Stimulated activated memory B cell treated with anti-CD40 and anti-IgM and Interleukin-4, amounts not matched to agents 10 μg/mL and 1 μg/mL and 100 μg/mL, for 72 hours (primary cell): ENCODE results near the gene NTNG2.

Experiments
- ATAC-seq: fragments of 150-1000 bp; cut with Tn5 transposase; 2 replicates; pipeline ENCODE4 v1.10.0; 2021
- H3K27ac Mint-ChIP-seq: one replicate; pipeline ENCODE4 v1.8.0; 2022; ENCODE audit warnings: mild to moderate bottlenecking, mixed read lengths
- H3K27me3 Mint-ChIP-seq: one replicate; pipeline ENCODE4 v1.8.0; 2022; ENCODE audit warnings: mixed read lengths
- H3K36me3 Mint-ChIP-seq: one replicate; pipeline ENCODE4 v1.8.0; 2022; ENCODE audit warnings: mixed read lengths
- H3K4me1 Mint-ChIP-seq: one replicate; pipeline ENCODE4 v1.8.0; 2022; ENCODE audit warnings: mixed read lengths
- H3K4me3 Mint-ChIP-seq: one replicate; pipeline ENCODE4 v1.8.0; 2022; ENCODE audit warnings: mild to moderate bottlenecking, moderate library complexity, mixed read lengths
- H3K9me3 Mint-ChIP-seq: one replicate; pipeline ENCODE4 v1.8.0; 2022; ENCODE audit warnings: mixed read lengths

NTNG2 gene

DNA sequence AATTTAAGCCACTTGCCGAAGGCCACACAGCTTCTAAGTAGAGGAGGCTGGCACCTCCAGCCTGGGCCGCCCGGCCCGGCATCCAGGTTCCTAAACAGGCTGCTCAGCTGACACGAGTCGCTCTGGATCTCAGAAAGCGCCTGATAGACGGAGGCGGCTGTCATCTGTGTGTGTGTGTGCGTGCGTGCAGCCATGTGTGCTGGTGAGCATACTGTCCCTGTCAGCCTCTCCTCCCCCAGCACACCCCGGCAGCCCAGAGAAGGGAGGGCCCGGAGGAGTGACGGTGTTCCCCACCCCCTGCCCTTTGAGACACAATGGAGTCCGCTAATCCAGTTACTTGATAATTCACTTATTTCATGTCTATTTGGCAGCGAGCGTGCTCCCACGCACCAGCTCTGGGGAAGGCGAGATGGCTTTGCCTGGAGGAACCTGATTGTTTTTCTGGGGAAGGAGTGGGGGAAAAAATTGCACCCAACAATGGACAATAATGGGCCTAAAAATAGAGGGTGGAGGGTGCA is 20.0 kb downstream of the NTNG2 start:
- Mint-ChIP-seq H3K4me1 (peaks cover 14% of the 10 kb centered on the region), H3K36me3 (no peaks in the 10 kb centered on the region), H3K9me3 (no peaks in the 10 kb centered on the region), H3K4me3 (no peak overlapping the region), H3K27ac (no peak overlapping the region), H3K27me3 (peaks cover 90% of the 10 kb centered on the region)
- ATAC-seq: no peak

- ATAC-seq: no peak
- no peak overlapping the region for H3K4me3 Mint-ChIP-seq
- no peak overlapping the region for H3K27ac Mint-ChIP-seq
- H3K27me3 Mint-ChIP-seq: peaks cover 97% of the 10 kb centered on the region
- H3K9me3 Mint-ChIP-seq: no peaks in the 10 kb centered on the region
- peaks cover 14% of the 10 kb centered on the region for H3K4me1 Mint-ChIP-seq
- H3K36me3 Mint-ChIP-seq: no peaks in the 10 kb centered on the region
Observed at GRCh38 chr9:132182314-132183091, 20.6 kb downstream of the NTNG2 start.

- Mint-ChIP-seq H3K27me3 (peaks cover 99% of the 10 kb centered on the region), H3K9me3 (no peaks in the 10 kb centered on the region), H3K4me1 (peaks cover 14% of the 10 kb centered on the region), H3K36me3 (no peaks in the 10 kb centered on the region), H3K4me3 (no peak overlapping the region), H3K27ac (no peak overlapping the region)
- no peak for ATAC-seq
Observed at GRCh38 chr9:132183134-132183533, 21.3 kb downstream of the NTNG2 start.

GRCh38 chr9:132183715-132184114 is 21.9 kb downstream of the NTNG2 start:
- H3K9me3 Mint-ChIP-seq: no peaks in the 10 kb centered on the region
- H3K36me3 Mint-ChIP-seq: no peaks in the 10 kb centered on the region
- no peak overlapping the region for H3K27ac Mint-ChIP-seq
- no peak overlapping the region for H3K4me3 Mint-ChIP-seq
- no peak for ATAC-seq
- peaks cover 99% of the 10 kb centered on the region for H3K27me3 Mint-ChIP-seq
- peaks cover 14% of the 10 kb centered on the region for H3K4me1 Mint-ChIP-seq

DNA sequence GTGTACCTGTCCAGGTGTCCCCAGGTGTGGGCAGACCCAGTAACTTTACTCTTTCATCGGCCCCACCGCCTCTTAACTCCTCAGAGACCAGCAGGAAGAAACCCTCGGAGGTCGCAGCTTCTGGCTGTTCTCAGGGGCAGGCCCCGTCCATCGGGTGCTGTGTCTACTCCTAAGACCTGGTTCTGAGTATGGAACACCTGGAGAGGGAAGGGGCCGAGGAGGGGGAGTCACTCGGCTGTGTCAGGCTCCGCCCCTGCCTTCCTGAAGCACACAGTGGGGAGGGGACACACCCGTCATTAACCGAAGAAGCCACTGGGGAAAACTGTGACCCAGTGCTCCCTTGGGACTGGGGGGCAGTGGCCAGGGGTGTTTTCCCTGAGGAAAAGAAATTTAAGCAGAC is 22.3 kb downstream of the NTNG2 start:
- H3K27ac Mint-ChIP-seq: no peak overlapping the region
- ATAC-seq: no peak
- H3K4me3 Mint-ChIP-seq: no peak overlapping the region
- H3K4me1 Mint-ChIP-seq: peaks cover 14% of the 10 kb centered on the region
- H3K27me3 Mint-ChIP-seq: peaks cover 99% of the 10 kb centered on the region
- H3K36me3 Mint-ChIP-seq: no peaks in the 10 kb centered on the region
- H3K9me3 Mint-ChIP-seq: no peaks in the 10 kb centered on the region

DNA sequence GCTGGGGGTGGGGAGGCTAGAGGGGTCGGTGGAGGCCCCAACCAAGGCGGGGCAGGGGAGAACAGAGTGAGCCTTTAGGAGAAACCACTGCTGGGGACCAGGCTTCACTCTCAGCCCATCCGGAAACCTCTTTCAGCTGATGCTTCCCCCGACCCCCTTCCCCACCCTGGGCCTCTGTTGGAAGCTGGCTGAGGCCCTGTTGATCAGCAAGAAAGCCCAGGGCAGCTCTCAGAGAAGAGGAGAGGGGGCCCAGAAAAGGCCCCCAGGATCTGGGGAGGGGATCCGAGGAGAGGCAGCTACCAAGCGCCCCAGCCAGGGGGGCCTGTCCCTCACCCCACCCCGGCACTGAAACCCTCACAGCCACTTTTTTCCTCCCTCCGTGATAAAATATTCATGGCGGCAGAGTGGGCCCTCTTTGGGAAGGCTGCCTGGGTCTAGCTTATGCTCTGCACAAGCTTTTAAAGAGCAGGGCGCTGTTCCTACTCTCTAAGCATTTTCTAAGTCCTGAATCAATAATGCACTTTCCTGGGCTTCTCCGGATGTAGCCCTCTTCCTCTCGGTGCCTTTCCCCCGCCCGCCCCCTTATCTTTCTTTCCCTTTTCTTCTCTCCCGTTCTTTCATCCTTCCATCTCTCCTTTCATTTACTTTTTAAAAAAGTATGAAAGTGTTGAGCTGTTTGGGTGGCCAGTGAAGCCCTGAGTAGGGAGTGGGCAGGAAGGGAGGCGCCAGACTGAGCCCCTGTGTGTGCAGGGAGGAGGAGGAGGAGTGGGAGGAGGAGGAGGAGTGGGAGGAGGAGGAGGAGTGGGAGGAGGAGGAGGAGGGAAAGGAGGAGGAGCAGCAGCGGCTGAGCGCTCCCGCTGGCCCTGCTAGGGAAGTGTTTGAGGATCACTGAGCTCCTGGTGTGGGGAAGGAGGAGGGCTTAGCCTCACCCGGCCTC is 23.5 kb downstream of the NTNG2 start:
- peaks cover 88% of the 10 kb centered on the region for H3K27me3 Mint-ChIP-seq
- no peak for ATAC-seq
- no peak overlapping the region for H3K4me3 Mint-ChIP-seq
- H3K36me3 Mint-ChIP-seq: no peaks in the 10 kb centered on the region
- H3K9me3 Mint-ChIP-seq: no peaks in the 10 kb centered on the region
- H3K27ac Mint-ChIP-seq: no peak overlapping the region
- H3K4me1 Mint-ChIP-seq: peaks cover 14% of the 10 kb centered on the region

DNA sequence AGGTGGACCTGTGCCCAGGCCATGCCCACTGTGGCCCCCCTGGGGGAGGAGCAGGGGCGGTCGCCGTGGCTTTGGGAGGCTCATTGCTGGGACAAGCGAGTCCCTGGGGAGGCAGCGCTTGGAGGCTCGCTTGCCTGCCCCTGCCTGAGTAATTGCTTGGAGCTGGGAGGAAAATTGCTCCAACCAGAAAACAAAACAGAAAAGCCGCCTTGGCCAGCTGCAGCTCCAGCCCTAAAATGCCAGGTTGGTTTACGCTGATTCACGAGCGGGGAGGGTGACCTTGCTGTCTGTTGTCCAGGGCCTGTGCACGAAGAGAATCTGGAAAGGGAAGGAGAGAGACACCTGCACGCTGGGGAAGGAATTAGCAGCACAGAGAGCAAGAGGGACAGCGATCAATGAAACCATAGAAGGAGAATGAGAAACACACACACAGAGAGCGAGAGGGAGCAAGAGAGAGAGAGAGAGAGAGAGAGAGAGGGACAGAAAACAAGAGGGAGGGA is 25.3 kb downstream of the NTNG2 start:
- H3K4me3 Mint-ChIP-seq: no peak overlapping the region
- H3K36me3 Mint-ChIP-seq: no peaks in the 10 kb centered on the region
- H3K27me3 Mint-ChIP-seq: peaks cover 77% of the 10 kb centered on the region
- no peak for ATAC-seq
- peaks cover 14% of the 10 kb centered on the region for H3K4me1 Mint-ChIP-seq
- no peaks in the 10 kb centered on the region for H3K9me3 Mint-ChIP-seq
- H3K27ac Mint-ChIP-seq: no peak overlapping the region

GRCh38 chr9:132190966-132191365 is 29.1 kb downstream of the NTNG2 start:
- ATAC-seq: no peak
- Mint-ChIP-seq H3K9me3 (no peaks in the 10 kb centered on the region), H3K27me3 (peaks cover 63% of the 10 kb centered on the region), H3K27ac (no peak overlapping the region), H3K4me1 (no peaks in the 10 kb centered on the region), H3K4me3 (no peak overlapping the region), H3K36me3 (no peaks in the 10 kb centered on the region)

DNA sequence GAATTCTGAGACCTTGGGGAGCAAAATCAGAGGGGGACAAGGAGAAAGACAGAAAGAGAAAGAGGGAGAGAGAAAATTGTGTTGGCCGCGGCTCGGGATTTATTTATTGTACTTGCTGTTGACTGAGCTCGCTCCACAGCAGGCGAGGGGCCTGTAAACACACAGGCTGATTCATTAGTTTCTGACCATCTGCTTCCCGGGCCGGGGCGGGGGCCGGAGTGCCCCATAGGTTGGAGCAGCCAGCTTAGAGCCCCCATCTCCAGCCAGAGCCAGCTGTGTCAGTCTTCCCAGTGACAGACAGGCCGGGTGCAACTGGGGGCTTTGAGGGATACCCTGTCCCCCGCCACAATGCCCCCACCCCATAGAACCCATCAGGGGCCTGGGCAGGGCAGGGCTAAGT is 30.9 kb downstream of the NTNG2 start:
- H3K4me3 Mint-ChIP-seq: no peak overlapping the region
- no peak overlapping the region for H3K27ac Mint-ChIP-seq
- ATAC-seq: no peak
- no peaks in the 10 kb centered on the region for H3K9me3 Mint-ChIP-seq
- no peaks in the 10 kb centered on the region for H3K4me1 Mint-ChIP-seq
- no peaks in the 10 kb centered on the region for H3K36me3 Mint-ChIP-seq
- H3K27me3 Mint-ChIP-seq: peaks cover 63% of the 10 kb centered on the region

DNA sequence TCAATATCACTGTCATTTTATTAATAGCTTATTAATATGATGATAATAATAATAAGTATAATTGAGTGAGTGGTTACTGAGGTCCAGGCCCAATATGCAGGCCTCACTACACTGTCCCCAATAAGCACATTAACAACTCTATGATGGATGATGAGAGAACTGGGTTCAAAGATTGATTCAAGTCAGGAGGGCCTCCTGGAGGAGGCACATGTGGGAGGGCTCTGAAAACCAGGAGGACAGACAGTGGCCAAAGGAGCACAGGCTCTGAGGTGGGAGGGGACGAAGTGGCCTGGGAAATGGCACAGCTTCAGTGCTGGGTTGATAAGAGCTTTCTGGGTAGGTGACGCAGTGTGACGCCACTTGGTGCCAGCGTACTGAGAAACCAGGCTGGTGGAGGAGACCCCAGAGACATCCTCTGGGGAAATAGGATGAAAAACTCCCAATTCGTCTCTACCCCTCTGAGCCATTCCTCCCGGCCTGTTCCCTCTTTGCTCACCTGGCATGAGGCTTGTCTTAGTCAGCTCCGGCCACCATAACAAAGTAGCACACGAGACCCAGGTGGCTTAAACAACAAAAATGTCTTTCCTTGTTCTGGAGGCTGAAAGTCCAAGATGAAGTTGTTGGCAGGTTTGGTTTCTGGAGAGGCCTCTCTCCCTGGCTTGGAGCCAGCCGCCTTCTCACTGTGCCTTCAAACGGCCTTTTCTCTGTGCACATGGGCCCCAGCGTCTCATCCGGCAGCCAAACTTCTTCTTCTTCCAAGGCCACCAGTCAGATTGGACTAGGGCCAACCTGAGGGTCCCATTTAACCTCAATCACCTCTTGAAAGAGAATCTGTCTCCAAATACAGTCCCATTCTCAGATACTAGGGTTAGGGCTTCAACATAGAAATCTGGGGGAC is 31.6 kb downstream of the NTNG2 start:
- Mint-ChIP-seq H3K27me3 (peaks cover 56% of the 10 kb centered on the region), H3K9me3 (no peaks in the 10 kb centered on the region), H3K36me3 (no peaks in the 10 kb centered on the region), H3K27ac (no peak overlapping the region), H3K4me3 (no peak overlapping the region), H3K4me1 (no peaks in the 10 kb centered on the region)
- ATAC-seq: no peak

DNA sequence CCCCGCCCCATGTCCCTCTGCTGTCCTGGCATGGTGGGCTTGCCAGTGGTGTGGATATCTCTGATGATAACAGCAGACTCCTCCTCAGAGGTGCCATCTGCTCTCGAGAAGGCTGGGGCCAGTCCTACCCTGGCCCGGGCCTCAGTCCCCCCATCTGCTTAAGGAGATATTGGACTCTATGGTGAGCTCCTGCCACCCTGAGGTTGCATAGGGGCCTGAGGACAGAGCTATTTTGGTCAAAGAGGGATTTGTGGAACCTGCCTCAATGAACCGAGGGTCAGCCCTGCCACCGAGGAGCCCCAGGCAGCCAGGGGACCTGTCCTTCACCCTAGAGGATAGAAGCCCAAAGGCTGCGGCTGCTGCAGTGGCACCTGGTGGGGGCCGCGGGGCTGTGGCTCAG is 32.6 kb downstream of the NTNG2 start:
- H3K9me3 Mint-ChIP-seq: no peaks in the 10 kb centered on the region
- no peaks in the 10 kb centered on the region for H3K4me1 Mint-ChIP-seq
- H3K27me3 Mint-ChIP-seq: peaks cover 53% of the 10 kb centered on the region
- no peak overlapping the region for H3K4me3 Mint-ChIP-seq
- H3K36me3 Mint-ChIP-seq: no peaks in the 10 kb centered on the region
- no peak overlapping the region for H3K27ac Mint-ChIP-seq
- no peak for ATAC-seq

GRCh38 chr9:132197315-132197714 is 35.5 kb downstream of the NTNG2 start:
- no peak for ATAC-seq
- no peaks in the 10 kb centered on the region for H3K9me3 Mint-ChIP-seq

DNA sequence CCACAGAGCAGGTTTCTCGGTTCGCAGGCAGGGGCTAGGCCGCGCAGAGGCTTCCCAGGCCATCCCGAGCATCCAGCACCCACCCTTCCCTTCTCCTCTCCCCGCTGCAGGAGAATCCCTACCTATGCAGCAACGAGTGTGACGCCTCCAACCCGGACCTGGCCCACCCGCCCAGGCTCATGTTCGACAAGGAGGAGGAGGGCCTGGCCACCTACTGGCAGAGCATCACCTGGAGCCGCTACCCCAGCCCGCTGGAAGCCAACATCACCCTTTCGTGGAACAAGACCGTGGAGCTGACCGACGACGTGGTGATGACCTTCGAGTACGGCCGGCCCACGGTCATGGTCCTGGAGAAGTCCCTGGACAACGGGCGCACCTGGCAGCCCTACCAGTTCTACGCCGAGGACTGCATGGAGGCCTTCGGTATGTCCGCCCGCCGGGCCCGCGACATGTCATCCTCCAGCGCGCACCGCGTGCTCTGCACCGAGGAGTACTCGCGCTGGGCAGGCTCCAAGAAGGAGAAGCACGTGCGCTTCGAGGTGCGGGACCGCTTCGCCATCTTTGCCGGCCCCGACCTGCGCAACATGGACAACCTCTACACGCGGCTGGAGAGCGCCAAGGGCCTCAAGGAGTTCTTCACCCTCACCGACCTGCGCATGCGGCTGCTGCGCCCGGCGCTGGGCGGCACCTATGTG is 36.1 kb downstream of the NTNG2 start:
- H3K27ac Mint-ChIP-seq: no peak overlapping the region
- H3K4me1 Mint-ChIP-seq: no peaks in the 10 kb centered on the region
- ATAC-seq: no peak
- no peaks in the 10 kb centered on the region for H3K36me3 Mint-ChIP-seq
- H3K27me3 Mint-ChIP-seq: peaks cover 72% of the 10 kb centered on the region
- no peak overlapping the region for H3K4me3 Mint-ChIP-seq
- no peaks in the 10 kb centered on the region for H3K9me3 Mint-ChIP-seq

More at GRCh38 chr9:132197315-132197714, 35.5 kb downstream of the NTNG2 start:
- no peaks in the 10 kb centered on the region for H3K36me3 Mint-ChIP-seq
- peaks cover 72% of the 10 kb centered on the region for H3K27me3 Mint-ChIP-seq
- H3K4me1 Mint-ChIP-seq: no peaks in the 10 kb centered on the region
- H3K4me3 Mint-ChIP-seq: no peak overlapping the region
- H3K27ac Mint-ChIP-seq: no peak overlapping the region

- H3K4me3 Mint-ChIP-seq: no peak overlapping the region
- H3K4me1 Mint-ChIP-seq: no peaks in the 10 kb centered on the region
- no peaks in the 10 kb centered on the region for H3K9me3 Mint-ChIP-seq
- no peaks in the 10 kb centered on the region for H3K36me3 Mint-ChIP-seq
- ATAC-seq: no peak
- H3K27me3 Mint-ChIP-seq: peaks cover 69% of the 10 kb centered on the region
- H3K27ac Mint-ChIP-seq: no peak overlapping the region
Observed at GRCh38 chr9:132199056-132199455, 37.2 kb downstream of the NTNG2 start.
